Parathyroid adenoma (tissue), 2 donors: ENCODE measurements around the gene RNF223.

Experiments
- H2AFZ ChIP-seq: fragments of 300-600 bp; sonication (generic); one replicate; pipeline ENCODE4 v1.7.0; 2017; ENCODE audit warnings: antibody characterized with exemption, mild to moderate bottlenecking
- H3K27ac ChIP-seq: fragments of 300-600 bp; sonication (generic); one replicate; pipeline ENCODE4 v1.7.0; 2017
- H3K27me3 ChIP-seq: fragments of 300-600 bp; sonication (generic); one replicate; pipeline ENCODE4 v1.7.0; 2017; ENCODE audit warnings: low read length; ENCODE audit not compliant: control insufficient read depth, insufficient read depth
- H3K36me3 ChIP-seq: fragments of 300-600 bp; sonication (generic); one replicate; pipeline ENCODE4 v1.7.0; 2017; ENCODE audit warnings: low read length; ENCODE audit not compliant: control insufficient read depth, insufficient read depth
- H3K4me1 ChIP-seq: fragments of 300-600 bp; sonication (generic); one replicate; pipeline ENCODE4 v1.7.0; 2017; ENCODE audit warnings: control low read depth
- H3K4me2 ChIP-seq: fragments of 300-600 bp; sonication (generic); one replicate; pipeline ENCODE4 v1.7.0; 2017; ENCODE audit warnings: low read length
- H3K4me3 ChIP-seq: fragments of 300-600 bp; sonication (generic); one replicate; pipeline ENCODE4 v1.7.0; 2017; ENCODE audit warnings: low read depth, low read length
- H3K79me2 ChIP-seq: fragments of 300-600 bp; sonication (generic); one replicate; pipeline ENCODE4 v1.7.0; 2017; ENCODE audit warnings: control low read depth
- H3K9ac ChIP-seq: fragments of 300-600 bp; sonication (generic); one replicate; pipeline ENCODE4 v1.7.0; 2017; ENCODE audit warnings: mild to moderate bottlenecking
- H3K9me3 ChIP-seq: fragments of 300-600 bp; sonication (generic); one replicate; pipeline ENCODE4 v1.7.0; 2017; ENCODE audit warnings: low read length; ENCODE audit not compliant: control insufficient read depth
- CTCF ChIP-seq: fragments of 300-600 bp; sonication (generic); IDR thresholded peaks from one replicate; pipeline ENCODE4 v1.7.0; 2017; ENCODE audit warnings: antibody characterized with exemption, mild to moderate bottlenecking
- donor health status: primary hyperparathyroidism.

RNF223 gene

DNA sequence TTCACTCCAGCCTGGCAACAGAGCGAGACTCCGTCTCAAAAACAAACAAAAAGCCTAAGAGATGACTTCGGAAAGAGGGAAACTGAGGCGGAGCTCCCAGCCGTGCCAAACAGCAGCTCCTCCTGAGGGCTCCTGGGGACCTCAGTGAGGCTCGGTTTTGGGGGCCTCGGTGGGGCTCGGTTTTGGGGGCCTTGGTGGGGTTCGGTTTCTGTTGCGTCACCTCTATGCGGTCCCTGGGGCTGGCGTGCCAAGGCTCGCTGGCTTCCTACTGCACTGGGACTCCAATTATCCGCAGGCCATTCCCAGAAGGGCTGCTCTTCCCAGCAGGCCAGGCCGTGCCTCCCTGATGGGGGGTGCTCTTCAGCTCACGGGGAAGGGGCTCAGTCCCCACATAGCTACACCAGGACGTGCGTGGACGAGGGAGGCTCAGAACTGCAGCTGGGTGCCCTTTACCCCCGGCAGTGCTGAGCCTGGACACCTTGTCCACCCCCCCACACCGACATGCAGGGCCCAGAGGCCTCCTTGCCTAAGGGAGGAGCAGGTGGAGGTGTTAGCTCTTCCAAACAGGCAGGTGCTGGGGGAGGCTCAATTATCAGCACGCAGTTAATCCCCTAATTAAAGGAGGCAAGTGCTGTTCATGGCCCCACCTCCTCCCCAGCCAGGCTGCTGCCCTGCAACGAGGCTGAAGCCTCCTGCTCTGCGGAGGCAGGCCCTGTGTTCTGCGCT, 46.9 kb upstream of the RNF223 start:
- no peaks in the 10 kb centered on the region for H3K4me1 ChIP-seq

GRCh38 chr1:1120096-1120495, 46.0 kb upstream of the RNF223 start:
- H3K36me3 ChIP-seq, result no peaks in the 10 kb centered on the region
- H3K27ac ChIP-seq, result no peak overlapping the region
- no peak overlapping the region for H3K9ac ChIP-seq
- no peak overlapping the region for H3K4me2 ChIP-seq
- no peaks in the 10 kb centered on the region for H3K79me2 ChIP-seq
- H3K9me3 ChIP-seq, result no peaks in the 10 kb centered on the region
- no peak overlapping the region for H3K4me3 ChIP-seq
- H2AFZ ChIP-seq, result no peak overlapping the region
- no peaks in the 10 kb centered on the region for H3K4me1 ChIP-seq
- TF ChIP-seq CTCF, result no peak
- no peaks in the 10 kb centered on the region for H3K27me3 ChIP-seq

More for the DNA sequence above, 46.9 kb upstream of the RNF223 start:
- Histone ChIP-seq H3K79me2 (no peaks in the 10 kb centered on the region), H3K9ac (no peak overlapping the region), H3K4me2 (no peak overlapping the region), H3K27me3 (no peaks in the 10 kb centered on the region), H3K9me3 (no peaks in the 10 kb centered on the region), H3K4me3 (no peak overlapping the region), H3K36me3 (no peaks in the 10 kb centered on the region), H2AFZ (no peak overlapping the region), H3K27ac (no peak overlapping the region)
- no peak for TF ChIP-seq CTCF

GRCh38 chr1:1119272-1119890, 45.3 kb upstream of the RNF223 start:
- Histone ChIP-seq H3K79me2 (no peaks in the 10 kb centered on the region), H3K27ac (no peak overlapping the region), H3K27me3 (no peaks in the 10 kb centered on the region), H3K36me3 (no peaks in the 10 kb centered on the region), H3K4me2 (no peak overlapping the region), H3K9ac (no peak overlapping the region), H2AFZ (no peak overlapping the region), H3K9me3 (no peaks in the 10 kb centered on the region), H3K4me3 (no peak overlapping the region), H3K4me1 (no peaks in the 10 kb centered on the region)
- TF ChIP-seq CTCF, result no peak

- H2AFZ ChIP-seq, result no peak overlapping the region
- no peak overlapping the region for H3K4me2 ChIP-seq
- H3K36me3 ChIP-seq, result no peaks in the 10 kb centered on the region
- H3K9me3 ChIP-seq, result no peaks in the 10 kb centered on the region
- no peak overlapping the region for H3K27ac ChIP-seq
- no peaks in the 10 kb centered on the region for H3K4me1 ChIP-seq
- H3K79me2 ChIP-seq, result no peaks in the 10 kb centered on the region
- no peak for TF ChIP-seq CTCF
- H3K27me3 ChIP-seq, result no peaks in the 10 kb centered on the region
- H3K4me3 ChIP-seq, result no peak overlapping the region
- no peak overlapping the region for H3K9ac ChIP-seq
These were observed 44.7 kb upstream of the RNF223 start for GRCh38 chr1:1118876-1119220.
